Fibroblast of the conjunctiva (primary cell): ENCODE results near the gene NCBP2.
"Not testable (repeated sequence)": the region's sequence is repeated elsewhere in the genome, so short reads cannot be mapped to it uniquely, and the experiment has no call there.

Source experiments
- DNase-seq: peaks from one replicate; pipeline ENCODE4 v3.0.0-alpha.2; 2010; ENCODE audit warnings: low read depth

NCBP2 gene

GRCh38 chr3:196968233-196969133 is 26.2 kb upstream of the NCBP2 start, which contains the start of gene PIGZ:
TSS of gene PIGZ (minus strand) at chr3:196968833. CDS start at chr3:196952031, 16,802 bp downstream.
- no peak for DNase-seq

- DNase-seq, result no peak
These were observed 25.3 kb upstream of the NCBP2 start for GRCh38 chr3:196967412-196968232.

- no peak for DNase-seq
These were observed 24.4 kb upstream of the NCBP2 start for GRCh38 chr3:196966526-196967401.

GRCh38 chr3:196965804-196966173 is 23.5 kb upstream of the NCBP2 start:
- DNase-seq, result no peak

- no peak for DNase-seq
These were observed 22.9 kb upstream of the NCBP2 start for GRCh38 chr3:196965112-196965803.

GRCh38 chr3:196963631-196963953 is 21.3 kb upstream of the NCBP2 start:
- DNase-seq, result no peak

- no peak for DNase-seq
These were observed 20.8 kb upstream of the NCBP2 start for GRCh38 chr3:196962930-196963630.

- no peak for DNase-seq
These were observed 20.0 kb upstream of the NCBP2 start for GRCh38 chr3:196962108-196962929.

- no peak for DNase-seq
These were observed 12.5 kb upstream of the NCBP2 start for GRCh38 chr3:196954832-196955231.

- DNase-seq, result no peak
These were observed 9.0 kb upstream of the NCBP2 start for GRCh38 chr3:196951371-196951770.

GRCh38 chr3:196949750-196950149 is 7.4 kb upstream of the NCBP2 start:
- no peak for DNase-seq

GRCh38 chr3:196949285-196949619 is 6.9 kb upstream of the NCBP2 start:
- no peak for DNase-seq

GRCh38 chr3:196948442-196949284 is 6.3 kb upstream of the NCBP2 start:
- no peak for DNase-seq

- DNase-seq, result no peak
These were observed 5.6 kb upstream of the NCBP2 start for GRCh38 chr3:196947860-196948441.

GRCh38 chr3:196947136-196947859 is 5.0 kb upstream of the NCBP2 start:
- DNase-seq, result no peak

GRCh38 chr3:196944037-196944790 is 1.9 kb upstream of the NCBP2 start:
- DNase-seq, result not testable (repeated sequence)

GRCh38 chr3:196942915-196943277 is 568 bp upstream of the NCBP2 start:
- no peak for DNase-seq
